Immature natural killer cell (primary cell): Measurements from ENCODE around the gene CSNK1G1. TPM values are rescaled to one million over a fixed set of nuclear protein-coding genes. Genes with fewer than 3 reads are reported as not detected.

Experiments used
- DNase-seq, 3 donors: peaks; one replicate each; pipeline ENCODE4 v3.0.0; 2022; ENCODE audit warnings: mixed read lengths in 1 of 3
- H3K27ac Mint-ChIP-seq, 6 donors: one replicate each; pipeline ENCODE4 v1.8.0; 2020; ENCODE audit warnings: mixed read lengths in 6 of 6, mild to moderate bottlenecking in 5 of 6, inconsistent platforms in 4 of 6, moderate library complexity in 3 of 6
- H3K27me3 Mint-ChIP-seq, 3 donors: one replicate each; pipeline ENCODE4 v1.8.0; 2020 to 2021; ENCODE audit warnings: low read depth in 3 of 3, mild to moderate bottlenecking in 3 of 3, mixed read lengths in 3 of 3, moderate library complexity in 3 of 3, inconsistent platforms in 1 of 3
- H3K36me3 Mint-ChIP-seq, 3 donors: one replicate each; pipeline ENCODE4 v1.8.0; 2020; ENCODE audit warnings: mixed read lengths in 3 of 3, inconsistent platforms in 2 of 3, mild to moderate bottlenecking in 2 of 3
- H3K4me1 Mint-ChIP-seq, 2 donors: one replicate each; pipeline ENCODE4 v1.8.0; 2020; ENCODE audit warnings: inconsistent platforms in 2 of 2, mild to moderate bottlenecking in 2 of 2, mixed read lengths in 2 of 2, moderate library complexity in 1 of 2
- H3K4me3 Mint-ChIP-seq, 5 donors: one replicate each; pipeline ENCODE4 v1.8.0; 2020; ENCODE audit warnings: mild to moderate bottlenecking in 5 of 5, mixed read lengths in 5 of 5, inconsistent platforms in 3 of 5, moderate library complexity in 3 of 5
- H3K9me3 Mint-ChIP-seq, 6 donors: one replicate each; pipeline ENCODE4 v1.8.0; 2020; ENCODE audit warnings: mild to moderate bottlenecking in 6 of 6, mixed read lengths in 6 of 6, inconsistent platforms in 4 of 6, moderate library complexity in 3 of 6
- polyA plus RNA-seq, 3 donors: library from polyadenylated mRNA; unstranded; fragments of 300-500 nt; fragmentation: Illumina TruSeq; gene quantifications; one replicate each; pipeline ENCODE4 v1.2.3, GENCODE V29; 2021

CSNK1G1 gene
- polyA plus RNA-seq, 3 donors from 2014 or later, result 9.7 to 18.5 (median 11.6) TPM

- Mint-ChIP-seq H3K27me3 (peaks cover 10 to 14% (median 11%) of the 10 kb centered on the region in 3 donors), H3K27ac (peak overlapping the region in 5 of 6 donors; percentile 47 to 78 (median 74)), H3K4me1 (peaks cover 29 to 41% of the 10 kb centered on the region in 2 donors)
Observed at GRCh38 chr15:64153480-64154367, 202.2 kb downstream of the CSNK1G1 start.

GRCh38 chr15:64152507-64153387 lies 203.2 kb downstream of the CSNK1G1 start:
- Mint-ChIP-seq H3K4me3 (peak overlapping the region; percentile 15 to 64 (median 56)), H3K27me3 (peaks cover 10 to 14% (median 11%) of the 10 kb centered on the region in 3 donors), H3K9me3 (no peaks in the 10 kb centered on the region), H3K36me3 (peaks cover 0 to 14% (median 3%) of the 10 kb centered on the region in 3 donors), H3K4me1 (peaks cover 24 to 32% of the 10 kb centered on the region in 2 donors), H3K27ac (no peak overlapping the region)
- no peak for DNase-seq

More at GRCh38 chr15:64153480-64154367, 202.2 kb downstream of the CSNK1G1 start:
- Mint-ChIP-seq H3K4me3 (peak overlapping the region; percentile 72 to 86 (median 78)), H3K9me3 (no peaks in the 10 kb centered on the region), H3K36me3 (peaks cover 3 to 23% (median 5%) of the 10 kb centered on the region in 3 donors)
- peak; percentile 81 to 86 (median 84) for DNase-seq

- peaks cover 10 to 13% (median 11%) of the 10 kb centered on the region in 3 donors for H3K27me3 Mint-ChIP-seq
- peaks cover 0 to 11% (median 3%) of the 10 kb centered on the region in 3 donors for H3K36me3 Mint-ChIP-seq
- no peak within 1 kb of the TSS for H3K27ac Mint-ChIP-seq
- peaks cover 23 to 28% of the 10 kb centered on the region in 2 donors for H3K4me1 Mint-ChIP-seq
- DNase-seq, result no peak
- H3K9me3 Mint-ChIP-seq, result no peaks in the 10 kb centered on the region
- H3K4me3 Mint-ChIP-seq, result peak within 1 kb of the TSS; percentile 69 to 78 (median 73)
Observed at GRCh38 chr15:64151727-64152506, 204.1 kb downstream of the CSNK1G1 start, which contains the start of gene SNX22. TSS of gene SNX22 (plus strand) at chr15:64151731. CDS start at chr15:64151776, 45 bp downstream.

- DNase-seq, result no peak
- Mint-ChIP-seq H3K27me3 (peaks cover 10 to 13% (median 11%) of the 10 kb centered on the region in 3 donors), H3K4me3 (peak overlapping the region; percentile 4 to 41 (median 29)), H3K27ac (peak overlapping the region in 1 of 6 donors; percentile 12), H3K9me3 (no peaks in the 10 kb centered on the region), H3K36me3 (peaks cover 0 to 3% (median 3%) of the 10 kb centered on the region in 3 donors), H3K4me1 (peaks cover 23 to 28% of the 10 kb centered on the region in 2 donors)
Observed at GRCh38 chr15:64149893-64150578, 205.9 kb downstream of the CSNK1G1 start.

GRCh38 chr15:64149424-64149823 lies 206.5 kb downstream of the CSNK1G1 start:
- no peak for DNase-seq
- Mint-ChIP-seq H3K27ac (peak overlapping the region in 1 of 6 donors; percentile 12), H3K27me3 (peaks cover 10 to 13% (median 11%) of the 10 kb centered on the region in 3 donors), H3K4me3 (peak overlapping the region in 4 of 5 donors; percentile 4 to 50 (median 18)), H3K4me1 (peaks cover 23 to 28% of the 10 kb centered on the region in 2 donors), H3K9me3 (no peaks in the 10 kb centered on the region), H3K36me3 (peaks cover 0 to 5% (median 1%) of the 10 kb centered on the region in 3 donors)

- DNase-seq, result no peak
- H3K27ac Mint-ChIP-seq, result no peak overlapping the region
Observed at GRCh38 chr15:64148581-64148980, 207.4 kb downstream of the CSNK1G1 start.

GRCh38 chr15:64148168-64148567 lies 207.8 kb downstream of the CSNK1G1 start:
- H3K27ac Mint-ChIP-seq, result no peak overlapping the region
- H3K4me1 Mint-ChIP-seq, result peaks cover 18 to 22% of the 10 kb centered on the region in 2 donors
- peaks cover 6 to 9% (median 8%) of the 10 kb centered on the region in 3 donors for H3K27me3 Mint-ChIP-seq
- H3K9me3 Mint-ChIP-seq, result no peaks in the 10 kb centered on the region
- no peak for DNase-seq
- H3K4me3 Mint-ChIP-seq, result no peak overlapping the region
- H3K36me3 Mint-ChIP-seq, result peaks cover 0 to 3% (median 0%) of the 10 kb centered on the region in 3 donors

More at GRCh38 chr15:64148581-64148980, 207.4 kb downstream of the CSNK1G1 start:
- Mint-ChIP-seq H3K4me1 (peaks cover 22 to 26% of the 10 kb centered on the region in 2 donors), H3K4me3 (no peak overlapping the region), H3K36me3 (peaks cover 0 to 3% (median 0%) of the 10 kb centered on the region in 3 donors), H3K27me3 (peaks cover 10 to 11% (median 10%) of the 10 kb centered on the region in 3 donors), H3K9me3 (no peaks in the 10 kb centered on the region)

GRCh38 chr15:64146885-64147681 lies 208.9 kb downstream of the CSNK1G1 start:
- Mint-ChIP-seq H3K27ac (peak overlapping the region in 1 of 6 donors; percentile 51), H3K36me3 (peaks cover 0 to 9% (median 0%) of the 10 kb centered on the region in 3 donors), H3K4me3 (no peak overlapping the region), H3K27me3 (peaks cover 4 to 6% (median 5%) of the 10 kb centered on the region in 3 donors), H3K4me1 (peaks cover 10 to 13% of the 10 kb centered on the region in 2 donors), H3K9me3 (no peaks in the 10 kb centered on the region)
- DNase-seq, result no peak

GRCh38 chr15:64146520-64146884 lies 209.5 kb downstream of the CSNK1G1 start:
- DNase-seq, result no peak
- Mint-ChIP-seq H3K9me3 (no peaks in the 10 kb centered on the region), H3K27me3 (peaks cover 4 to 6% (median 5%) of the 10 kb centered on the region in 3 donors), H3K4me3 (no peak overlapping the region), H3K27ac (no peak overlapping the region), H3K36me3 (peaks cover 0 to 11% (median 0%) of the 10 kb centered on the region in 3 donors), H3K4me1 (peaks cover 10 to 13% of the 10 kb centered on the region in 2 donors)

- Mint-ChIP-seq H3K36me3 (peaks cover 0 to 16% (median 0%) of the 10 kb centered on the region in 3 donors), H3K4me3 (no peak overlapping the region), H3K4me1 (peaks cover 8 to 11% of the 10 kb centered on the region in 2 donors), H3K9me3 (no peaks in the 10 kb centered on the region), H3K27me3 (peaks cover 4 to 6% (median 4%) of the 10 kb centered on the region in 3 donors), H3K27ac (no peak overlapping the region)
- no peak for DNase-seq
Observed at GRCh38 chr15:64146041-64146440, 209.9 kb downstream of the CSNK1G1 start.

- no peaks in the 10 kb centered on the region for H3K9me3 Mint-ChIP-seq
Observed at GRCh38 chr15:64144565-64145281, 211.2 kb downstream of the CSNK1G1 start.

More at GRCh38 chr15:64144565-64145281, 211.2 kb downstream of the CSNK1G1 start:
- Mint-ChIP-seq H3K4me3 (no peak overlapping the region), H3K27ac (peak overlapping the region in 2 of 6 donors; percentile 24 to 67), H3K27me3 (peaks cover 0 to 2% (median 2%) of the 10 kb centered on the region in 3 donors), H3K36me3 (peaks cover 0 to 19% (median 0%) of the 10 kb centered on the region in 3 donors), H3K4me1 (peaks cover 2 to 5% of the 10 kb centered on the region in 2 donors)
- no peak for DNase-seq
